GM18499 (cell line): ENCODE results near the gene ZNF787.
"Not testable (repeated sequence)": the region's sequence is repeated elsewhere in the genome, so short reads cannot be mapped to it uniquely, and the experiment has no call there.

Experiments used
- ATAC-seq: cut with Tn5 transposase; IDR thresholded peaks from one replicate; pipeline ENCODE4 v1.9.1; 2021; ENCODE audit warnings: moderate number of reproducible peaks; ENCODE audit not compliant: insufficient read depth, unreplicated experiment

The ZNF787 gene

DNA sequence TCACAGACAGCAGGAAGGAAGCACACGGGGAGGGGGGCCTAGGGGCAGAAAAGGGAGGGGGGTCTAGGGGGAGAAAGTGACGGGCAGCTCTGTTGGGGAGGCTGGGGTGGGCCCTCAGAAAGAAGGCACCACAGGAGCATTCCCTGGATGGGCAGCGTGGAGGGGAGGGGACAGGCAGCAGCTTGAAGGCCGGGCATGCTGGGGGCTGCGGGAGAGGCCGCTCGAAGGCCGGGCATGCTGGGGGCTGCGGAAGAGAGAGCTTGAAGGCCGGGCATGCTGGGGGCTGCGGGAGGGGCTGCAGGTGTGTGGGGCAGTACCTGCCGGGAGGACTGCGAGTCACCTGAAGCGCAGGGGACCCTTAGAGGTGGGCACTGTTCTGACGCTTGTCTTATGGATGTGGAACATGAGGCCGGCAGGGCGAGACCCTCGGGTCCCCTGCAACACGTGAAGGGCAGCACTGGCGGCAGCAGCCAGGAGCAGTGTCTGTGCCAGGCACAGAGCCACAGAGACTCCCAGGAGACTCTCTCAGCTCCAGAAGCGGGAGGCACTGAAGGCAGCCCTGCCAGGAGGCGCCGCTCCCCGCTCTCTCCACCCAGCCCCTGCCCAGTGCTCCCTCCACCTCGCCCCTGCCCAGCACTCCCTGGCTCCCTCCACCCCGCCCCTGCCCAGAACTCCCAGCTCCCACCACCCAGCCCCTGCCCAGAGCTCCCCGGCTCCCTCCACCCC is 13.3 kb downstream of the ZNF787 start:
- ATAC-seq: no peak

GRCh38 chr19:56106993-56107392 is 14.1 kb downstream of the ZNF787 start:
- ATAC-seq: no peak

GRCh38 chr19:56106397-56106849 is 14.7 kb downstream of the ZNF787 start:
- no peak for ATAC-seq

DNA sequence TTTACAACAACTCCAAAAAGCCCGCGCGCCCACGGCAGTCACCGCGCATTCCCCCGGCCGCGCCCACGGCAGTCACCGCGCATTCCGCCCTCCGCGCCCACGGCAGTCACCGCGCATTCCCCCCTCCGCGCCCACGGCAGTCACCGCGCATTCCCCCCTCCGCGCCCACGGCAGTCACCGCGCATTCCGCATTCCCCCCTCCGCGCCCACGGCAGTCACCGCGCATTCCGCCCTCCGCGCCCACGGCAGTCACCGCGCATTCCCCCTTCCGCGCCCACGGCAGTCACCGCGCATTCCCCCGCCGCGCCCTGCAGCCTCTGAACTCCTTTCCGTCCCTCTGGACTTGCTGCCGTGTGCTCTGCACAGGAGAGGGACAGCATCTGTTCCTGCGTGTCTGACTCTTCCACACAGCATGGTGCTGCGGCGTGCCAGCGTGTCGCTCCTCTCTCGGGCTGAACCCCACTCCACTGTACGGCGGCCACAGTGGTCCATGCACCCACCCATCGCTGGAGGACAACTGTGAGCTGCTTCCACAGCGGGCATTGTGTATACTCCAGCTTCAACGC is 15.2 kb downstream of the ZNF787 start:
- not testable (repeated sequence) for ATAC-seq

DNA sequence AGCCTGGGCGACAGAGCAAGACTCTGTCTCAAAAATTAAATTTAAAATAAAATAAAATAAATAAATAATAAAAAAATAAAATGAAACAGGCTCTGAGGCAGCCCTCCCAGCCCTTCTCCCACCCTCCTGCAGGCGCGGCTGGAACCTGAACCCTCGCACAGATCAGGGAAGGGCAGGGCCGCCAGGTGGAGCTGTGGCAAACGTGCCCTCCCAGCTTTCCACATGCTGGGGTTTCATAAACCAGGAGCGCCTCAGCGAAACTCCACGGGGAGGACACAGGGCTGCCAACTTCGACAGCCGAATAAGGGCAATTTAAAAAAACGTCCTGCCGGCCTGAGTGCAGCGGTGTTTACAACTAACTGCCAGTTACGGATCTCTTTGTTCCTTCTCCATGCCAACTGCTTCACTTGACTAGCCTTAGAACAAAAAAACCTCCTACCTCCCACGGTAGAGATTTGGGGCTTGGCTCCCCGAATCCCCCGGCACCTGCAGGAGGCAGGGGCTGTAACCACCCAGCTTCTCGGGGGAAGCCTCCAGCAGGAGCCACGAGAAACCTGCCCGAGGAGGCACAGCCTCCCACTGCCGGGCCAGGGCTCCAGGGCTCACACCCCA is 15.9 kb downstream of the ZNF787 start:
- no peak for ATAC-seq

GRCh38 chr19:56104423-56104822 is 16.7 kb downstream of the ZNF787 start:
- ATAC-seq: no peak

DNA sequence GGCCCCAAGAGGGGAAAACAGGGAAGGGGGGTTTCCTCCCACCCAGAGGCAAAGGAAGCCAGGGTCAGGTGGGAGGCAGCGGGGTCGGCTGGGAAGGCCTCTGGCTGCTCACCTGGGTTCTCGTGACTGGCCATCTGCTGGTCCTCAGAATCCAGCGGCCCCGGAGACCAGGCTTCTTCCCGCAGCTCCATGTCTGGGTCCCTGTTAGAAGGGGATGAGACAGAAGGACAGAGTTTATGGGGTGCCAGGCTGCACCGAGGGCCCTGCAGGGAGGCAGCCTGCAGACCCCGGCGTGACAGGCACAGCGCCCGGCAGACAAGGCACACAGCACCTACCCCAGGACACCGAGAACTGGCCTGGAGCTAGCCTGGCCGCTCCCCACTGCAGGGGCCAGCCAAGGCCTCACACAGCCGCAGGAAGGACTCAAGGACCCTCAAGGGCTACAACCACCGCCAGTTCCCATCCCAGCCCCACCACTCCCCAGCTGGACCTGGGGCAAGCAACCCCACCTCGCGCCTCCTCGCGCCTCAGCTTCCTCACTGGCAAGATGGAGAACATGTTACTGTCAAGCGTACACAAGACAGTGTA is 18.0 kb downstream of the ZNF787 start:
- no peak for ATAC-seq

- ATAC-seq: no peak
These were observed 19.2 kb downstream of the ZNF787 start for GRCh38 chr19:56101746-56102535.

- ATAC-seq: no peak
These were observed 20.0 kb downstream of the ZNF787 start for GRCh38 chr19:56101095-56101494.

DNA sequence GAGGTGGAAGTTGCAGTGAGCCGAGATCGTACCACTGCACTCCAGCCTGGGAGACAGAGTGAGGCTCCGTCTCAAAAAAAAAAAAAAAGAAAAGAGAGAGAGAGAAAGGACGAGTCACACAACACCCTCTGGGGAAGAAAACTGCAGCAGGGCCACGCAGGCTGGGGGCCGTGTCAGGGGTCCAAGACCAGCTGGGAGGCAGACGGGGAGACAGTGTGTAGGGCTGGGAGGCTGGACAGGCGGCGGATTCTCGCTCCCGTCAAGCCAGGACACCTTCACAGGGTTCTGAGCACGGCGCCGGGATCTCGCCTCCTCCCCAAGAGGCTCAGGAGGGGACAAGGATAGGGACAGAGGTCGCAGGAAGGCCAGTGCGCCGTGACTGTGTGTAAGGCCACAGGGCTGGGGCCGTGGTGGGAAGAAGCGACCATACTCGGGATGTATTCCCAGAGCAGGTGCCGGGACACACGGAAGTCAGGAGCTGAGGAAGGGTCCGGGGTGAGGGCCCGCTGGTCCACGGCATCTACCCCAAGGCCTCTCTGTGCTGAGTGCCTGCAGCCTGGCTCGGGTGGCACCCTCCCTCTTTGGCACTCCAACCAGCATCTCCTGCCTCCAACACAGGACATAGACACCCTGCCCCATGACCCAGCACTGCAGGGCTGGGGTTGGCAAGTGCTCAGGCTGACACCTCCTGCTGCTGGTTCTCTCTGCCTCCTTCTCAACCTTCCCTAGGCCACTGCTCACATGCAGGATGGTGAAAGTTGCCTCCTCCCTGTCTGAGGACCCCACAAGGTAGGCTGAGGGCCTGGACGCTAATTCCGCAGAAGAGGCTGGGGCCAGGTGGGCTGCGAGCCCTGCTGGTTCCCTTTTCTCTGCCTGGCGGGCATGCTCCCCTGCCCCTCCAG is 21.2 kb downstream of the ZNF787 start:
- no peak for ATAC-seq

DNA sequence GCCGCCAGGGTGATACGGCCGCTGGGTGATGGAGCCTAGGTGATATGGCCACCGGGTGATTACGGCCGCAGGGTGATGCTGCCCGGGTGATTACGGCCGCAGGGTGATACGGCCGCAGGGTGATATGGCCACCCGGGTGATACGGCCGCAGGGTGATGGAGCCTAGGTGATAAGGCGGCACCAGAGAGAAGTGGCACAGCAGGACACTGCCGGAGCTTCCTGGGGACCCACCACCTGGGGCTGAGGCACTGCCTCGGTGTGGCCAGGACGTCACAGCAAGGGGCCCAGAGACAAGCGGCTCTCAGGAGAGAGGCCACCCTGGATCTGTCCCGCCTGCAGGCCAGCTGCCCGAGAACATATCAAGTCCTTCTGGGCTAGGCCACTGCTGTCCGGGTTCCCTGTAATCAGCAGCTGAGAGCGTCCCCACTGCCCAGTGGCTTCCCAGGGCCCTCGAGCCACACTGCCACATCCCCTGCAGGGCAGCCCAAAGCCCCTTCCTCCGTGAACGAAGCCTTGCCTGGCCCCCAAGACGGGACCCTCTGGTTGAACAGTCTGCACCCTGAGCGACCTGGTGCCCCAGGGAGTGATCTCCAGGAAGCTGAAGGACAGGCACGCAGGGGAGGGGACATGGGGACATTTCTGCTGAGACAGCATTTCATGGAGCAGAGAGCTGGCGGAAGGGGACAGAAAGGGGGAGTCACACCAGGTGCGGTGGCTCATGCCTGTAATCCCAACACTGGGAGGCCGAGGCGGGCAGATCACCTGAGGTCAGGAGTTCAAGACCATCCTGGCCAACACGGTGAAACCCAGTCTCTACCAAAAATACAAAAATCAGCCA is 22.1 kb downstream of the ZNF787 start:
- ATAC-seq: no peak

DNA sequence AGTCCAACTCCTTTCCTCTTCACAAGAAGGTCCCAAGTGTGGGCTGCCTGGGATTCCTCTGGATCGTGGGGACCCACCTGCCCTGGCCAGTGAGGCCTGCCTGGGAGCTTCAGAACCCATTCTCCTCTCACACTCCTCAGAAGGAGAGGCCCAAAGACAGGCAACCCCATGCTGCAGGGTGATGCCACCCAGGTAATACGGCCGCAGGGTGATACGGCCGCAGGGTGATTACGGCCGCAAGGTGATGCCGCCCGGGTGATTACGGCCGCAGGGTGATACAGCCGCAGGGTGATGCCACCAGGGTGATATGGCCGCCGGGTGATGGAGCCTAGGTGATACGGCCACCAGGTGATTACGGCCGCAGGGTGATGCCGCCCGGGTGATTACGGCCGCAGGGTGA is 22.9 kb downstream of the ZNF787 start:
- not testable (repeated sequence) for ATAC-seq

DNA sequence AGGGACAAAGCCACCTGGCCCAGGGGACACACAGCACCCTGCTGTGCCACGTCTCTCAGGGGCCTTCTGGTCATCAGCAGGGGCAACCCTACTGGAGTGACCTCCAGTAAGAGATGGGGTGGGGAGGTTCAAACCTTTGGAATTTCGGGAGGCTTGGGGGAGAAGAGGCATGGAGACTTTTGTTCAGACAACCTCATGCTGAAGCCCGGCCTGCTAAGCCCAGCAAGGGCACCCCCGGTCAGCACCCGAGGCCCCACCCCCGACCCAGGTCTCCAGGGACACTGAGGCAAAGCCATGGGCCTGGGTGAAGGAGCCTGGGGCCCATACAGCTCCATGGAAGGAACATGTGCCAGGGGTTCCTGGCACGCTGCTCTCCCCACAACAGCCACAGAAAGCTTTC is 23.3 kb downstream of the ZNF787 start:
- no peak for ATAC-seq

- ATAC-seq: no peak
These were observed 23.8 kb downstream of the ZNF787 start for GRCh38 chr19:56097306-56097705.

DNA sequence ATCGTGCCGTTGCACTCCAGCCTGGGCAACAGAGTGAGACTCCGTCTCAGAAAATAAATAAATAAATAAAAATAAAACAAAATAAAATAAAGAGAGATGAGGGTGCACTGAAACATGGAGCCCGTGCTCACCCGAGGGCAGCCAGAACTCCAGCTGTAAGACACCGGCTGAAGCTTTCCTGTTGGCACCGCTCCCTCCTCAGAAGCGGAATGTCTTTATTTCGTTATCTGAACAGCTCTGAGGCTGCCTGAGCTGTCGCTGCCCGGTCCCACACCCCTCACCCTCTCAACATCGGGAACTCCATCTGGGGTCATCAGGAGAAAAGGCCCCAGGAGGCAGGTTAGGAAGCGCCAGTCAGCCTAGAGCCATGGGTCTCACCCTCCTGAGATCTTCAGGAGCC is 24.4 kb downstream of the ZNF787 start:
- no peak for ATAC-seq

DNA sequence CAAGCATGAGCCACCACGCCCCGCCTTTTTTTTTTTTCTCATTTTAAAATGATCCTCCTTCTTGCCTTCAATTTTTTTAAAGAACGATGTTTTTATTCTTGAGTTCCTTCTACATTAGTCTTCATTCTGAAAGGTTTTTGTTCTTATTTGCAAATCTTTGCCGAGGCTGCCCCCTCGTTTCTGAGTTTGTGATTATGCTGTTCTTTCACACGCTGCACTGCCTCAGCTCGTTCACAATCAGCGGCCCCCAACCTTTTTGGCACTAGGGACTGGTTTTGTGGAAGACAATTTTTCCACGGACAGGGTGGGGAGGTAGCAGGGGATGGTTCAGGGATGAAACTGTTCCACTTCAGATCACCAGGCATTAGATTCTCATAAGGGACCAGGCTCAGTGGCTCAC is 26.6 kb downstream of the ZNF787 start:
- no peak for ATAC-seq

DNA sequence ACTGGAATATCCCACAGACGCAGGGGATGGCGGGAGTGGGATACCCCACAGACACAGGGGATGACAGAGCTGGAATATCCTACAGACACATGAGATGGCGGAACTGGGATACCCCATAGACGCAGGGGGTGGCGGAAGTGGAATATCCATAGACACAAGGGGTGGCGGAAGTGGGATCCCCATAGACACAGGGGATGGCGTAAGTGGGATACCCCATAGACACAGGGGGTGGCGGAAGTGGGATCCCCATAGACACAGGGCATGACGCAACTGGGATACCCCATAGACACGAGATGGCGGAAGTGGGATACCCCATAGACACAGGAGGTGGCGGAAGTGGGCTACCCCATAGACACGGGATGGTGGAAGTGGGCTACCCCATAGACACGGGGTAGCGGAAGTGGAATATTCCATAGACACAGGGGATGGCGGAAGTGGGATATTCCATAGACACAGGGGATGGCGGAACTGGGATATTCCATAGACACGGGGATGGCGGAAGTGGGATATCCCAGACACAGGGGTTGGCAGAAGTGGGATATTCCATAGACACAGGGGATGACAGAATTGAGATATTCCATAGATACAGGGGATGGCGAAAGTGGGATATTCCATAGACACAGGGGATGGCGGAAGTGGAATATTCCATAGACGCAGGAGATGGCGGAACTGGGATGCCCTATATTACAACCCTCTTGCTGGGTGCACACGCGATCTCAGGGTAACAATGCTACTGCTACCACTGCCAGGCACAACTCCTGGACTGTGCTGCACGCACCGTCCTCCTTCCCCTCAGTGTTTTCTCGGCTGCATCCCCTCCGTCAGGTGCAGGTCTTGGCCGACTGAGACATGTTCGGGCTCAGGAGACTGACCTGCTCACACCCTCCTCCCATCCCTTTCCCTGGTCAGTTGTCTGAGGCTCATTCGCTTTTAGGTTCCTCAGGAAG is 28.1 kb downstream of the ZNF787 start:
- no peak for ATAC-seq
